ENCODE measurements around the gene ANP32D.
A peak's percentile ranks its signal among the peaks of the same experiment; 100 is the strongest.
"Not testable (repeated sequence)": the region's sequence is repeated elsewhere in the genome, so short reads cannot be mapped to it uniquely, and the experiment has no call there.

Gene ANP32D

GRCh38 chr12:48472259-48472658 is at the start of gene ANP32D:
Gene ANP32D, plus strand, starts transcription at chr12:48472559. Its CDS starts 106 bp downstream, at chr12:48472665.
- Histone ChIP-seq H3K9me3 (ENCODE audit: low read length) (peaks cover 8% of the 10 kb centered on the region), H3K36me3 (ENCODE audit: insufficient read depth, low read length) (no peaks in the 10 kb centered on the region), H2AFZ (ENCODE audit: low read depth, low read length) (no peak within 1 kb of the TSS), H3K4me1 (ENCODE audit: insufficient read depth, low read length) (peaks cover 2% of the 10 kb centered on the region), H3K27me3 (ENCODE audit: insufficient read depth, low read length) (no peaks in the 10 kb centered on the region), H3K4me3 (ENCODE audit: low read length) (no peak within 1 kb of the TSS)

GRCh38 chr12:48423171-48423570 is 49.2 kb upstream of the ANP32D start:
- H3K4me3 ChIP-seq (ENCODE audit: low read length): no peak overlapping the region
- no peak overlapping the region for H2AFZ ChIP-seq (ENCODE audit: low read depth, low read length)
- H3K27me3 ChIP-seq (ENCODE audit: insufficient read depth, low read length): no peaks in the 10 kb centered on the region
- H3K9me3 ChIP-seq (ENCODE audit: low read length): no peaks in the 10 kb centered on the region
- H3K36me3 ChIP-seq (ENCODE audit: insufficient read depth, low read length): no peaks in the 10 kb centered on the region
- peaks cover 13% of the 10 kb centered on the region for H3K4me1 ChIP-seq (ENCODE audit: insufficient read depth, low read length)

GRCh38 chr12:48424644-48425043 is 47.7 kb upstream of the ANP32D start:
- no peaks in the 10 kb centered on the region for H3K36me3 ChIP-seq (ENCODE audit: insufficient read depth, low read length)
- no peaks in the 10 kb centered on the region for H3K27me3 ChIP-seq (ENCODE audit: insufficient read depth, low read length)
- H3K4me3 ChIP-seq (ENCODE audit: low read length): no peak overlapping the region
- peaks cover 9% of the 10 kb centered on the region for H3K4me1 ChIP-seq (ENCODE audit: insufficient read depth, low read length)
- no peaks in the 10 kb centered on the region for H3K9me3 ChIP-seq (ENCODE audit: low read length)
- no peak overlapping the region for H2AFZ ChIP-seq (ENCODE audit: low read depth, low read length)

GRCh38 chr12:48434016-48434415 is 38.3 kb upstream of the ANP32D start:
- not testable (repeated sequence) for H3K9me3 ChIP-seq (ENCODE audit: low read length); H3K4me1 ChIP-seq (ENCODE audit: insufficient read depth, low read length); H3K27me3 ChIP-seq (ENCODE audit: insufficient read depth, low read length); H2AFZ ChIP-seq (ENCODE audit: low read depth, low read length); H3K36me3 ChIP-seq (ENCODE audit: insufficient read depth, low read length); H3K4me3 ChIP-seq (ENCODE audit: low read length)

- Histone ChIP-seq H3K4me3 (ENCODE audit: low read length) (no peak overlapping the region), H3K27me3 (ENCODE audit: insufficient read depth, low read length) (no peaks in the 10 kb centered on the region), H2AFZ (ENCODE audit: low read depth, low read length) (no peak overlapping the region), H3K9me3 (ENCODE audit: low read length) (no peaks in the 10 kb centered on the region), H3K4me1 (ENCODE audit: insufficient read depth, low read length) (peaks cover 49% of the 10 kb centered on the region), H3K36me3 (ENCODE audit: insufficient read depth, low read length) (no peaks in the 10 kb centered on the region)
Measured at GRCh38 chr12:48441069-48441468, 31.3 kb upstream of the ANP32D start.

GRCh38 chr12:48442179-48442847 is 30.0 kb upstream of the ANP32D start:
- H3K4me3 ChIP-seq (ENCODE audit: low read length): no peak overlapping the region
- no peaks in the 10 kb centered on the region for H3K36me3 ChIP-seq (ENCODE audit: insufficient read depth, low read length)
- H2AFZ ChIP-seq (ENCODE audit: low read depth, low read length): peak overlapping the region; percentile 4
- no peaks in the 10 kb centered on the region for H3K9me3 ChIP-seq (ENCODE audit: low read length)
- peaks cover 49% of the 10 kb centered on the region for H3K4me1 ChIP-seq (ENCODE audit: insufficient read depth, low read length)
- no peaks in the 10 kb centered on the region for H3K27me3 ChIP-seq (ENCODE audit: insufficient read depth, low read length)

- no peaks in the 10 kb centered on the region for H3K27me3 ChIP-seq (ENCODE audit: insufficient read depth, low read length)
- H3K9me3 ChIP-seq (ENCODE audit: low read length): peaks cover 2% of the 10 kb centered on the region
- H3K4me1 ChIP-seq (ENCODE audit: insufficient read depth, low read length): peaks cover 63% of the 10 kb centered on the region
Measured at GRCh38 chr12:48445538-48445937, 26.8 kb upstream of the ANP32D start.

GRCh38 chr12:48446161-48446776 is 26.1 kb upstream of the ANP32D start:
- Histone ChIP-seq H3K27me3 (ENCODE audit: insufficient read depth, low read length) (no peaks in the 10 kb centered on the region), H2AFZ (ENCODE audit: low read depth, low read length) (no peak overlapping the region), H3K4me1 (ENCODE audit: insufficient read depth, low read length) (peaks cover 56% of the 10 kb centered on the region)

More at GRCh38 chr12:48445538-48445937, 26.8 kb upstream of the ANP32D start:
- no peak overlapping the region for H2AFZ ChIP-seq (ENCODE audit: low read depth, low read length)
- H3K36me3 ChIP-seq (ENCODE audit: insufficient read depth, low read length): no peaks in the 10 kb centered on the region
- no peak overlapping the region for H3K4me3 ChIP-seq (ENCODE audit: low read length)

GRCh38 chr12:48447755-48448154 is 24.6 kb upstream of the ANP32D start:
- Histone ChIP-seq H3K27me3 (ENCODE audit: insufficient read depth, low read length) (no peaks in the 10 kb centered on the region), H3K36me3 (ENCODE audit: insufficient read depth, low read length) (no peaks in the 10 kb centered on the region), H3K4me1 (ENCODE audit: insufficient read depth, low read length) (peaks cover 41% of the 10 kb centered on the region), H3K4me3 (ENCODE audit: low read length) (no peak overlapping the region), H2AFZ (ENCODE audit: low read depth, low read length) (no peak overlapping the region), H3K9me3 (ENCODE audit: low read length) (peaks cover 2% of the 10 kb centered on the region)

More at GRCh38 chr12:48446161-48446776, 26.1 kb upstream of the ANP32D start:
- no peak overlapping the region for H3K4me3 ChIP-seq (ENCODE audit: low read length)
- H3K36me3 ChIP-seq (ENCODE audit: insufficient read depth, low read length): no peaks in the 10 kb centered on the region
- H3K9me3 ChIP-seq (ENCODE audit: low read length): peaks cover 2% of the 10 kb centered on the region

- H2AFZ ChIP-seq (ENCODE audit: low read depth, low read length): no peak overlapping the region
- no peak overlapping the region for H3K4me3 ChIP-seq (ENCODE audit: low read length)
- H3K27me3 ChIP-seq (ENCODE audit: insufficient read depth, low read length): no peaks in the 10 kb centered on the region
- H3K9me3 ChIP-seq (ENCODE audit: low read length): peaks cover 6% of the 10 kb centered on the region
- H3K4me1 ChIP-seq (ENCODE audit: insufficient read depth, low read length): peaks cover 18% of the 10 kb centered on the region
- H3K36me3 ChIP-seq (ENCODE audit: insufficient read depth, low read length): no peaks in the 10 kb centered on the region
Measured at GRCh38 chr12:48451372-48451771, 21.0 kb upstream of the ANP32D start.

GRCh38 chr12:48452961-48453360 is 19.4 kb upstream of the ANP32D start:
- H3K4me1 ChIP-seq (ENCODE audit: insufficient read depth, low read length): peaks cover 12% of the 10 kb centered on the region
- not testable (repeated sequence) for H3K9me3 ChIP-seq (ENCODE audit: low read length); H3K36me3 ChIP-seq (ENCODE audit: insufficient read depth, low read length); H2AFZ ChIP-seq (ENCODE audit: low read depth, low read length); H3K4me3 ChIP-seq (ENCODE audit: low read length); H3K27me3 ChIP-seq (ENCODE audit: insufficient read depth, low read length)

- H3K4me1 ChIP-seq (ENCODE audit: insufficient read depth, low read length): no peaks in the 10 kb centered on the region
- H2AFZ ChIP-seq (ENCODE audit: low read depth, low read length): peak overlapping the region; percentile 24
- peaks cover 3% of the 10 kb centered on the region for H3K27me3 ChIP-seq (ENCODE audit: insufficient read depth, low read length)
- no peak overlapping the region for H3K4me3 ChIP-seq (ENCODE audit: low read length)
- no peaks in the 10 kb centered on the region for H3K36me3 ChIP-seq (ENCODE audit: insufficient read depth, low read length)
- peaks cover 6% of the 10 kb centered on the region for H3K9me3 ChIP-seq (ENCODE audit: low read length)
Measured at GRCh38 chr12:48454667-48455066, 17.7 kb upstream of the ANP32D start.

- Histone ChIP-seq H3K9me3 (ENCODE audit: low read length) (peaks cover 3% of the 10 kb centered on the region), H3K4me1 (ENCODE audit: insufficient read depth, low read length) (no peaks in the 10 kb centered on the region), H3K27me3 (ENCODE audit: insufficient read depth, low read length) (peaks cover 3% of the 10 kb centered on the region), H3K36me3 (ENCODE audit: insufficient read depth, low read length) (no peaks in the 10 kb centered on the region), H3K4me3 (ENCODE audit: low read length) (no peak overlapping the region), H2AFZ (ENCODE audit: low read depth, low read length) (no peak overlapping the region)
Measured at GRCh38 chr12:48455116-48455515, 17.2 kb upstream of the ANP32D start.

All from neuron (in vitro differentiated cells).